Subcutaneous abdominal adipose tissue (tissue), 5 donors: ENCODE data around the gene ANXA1.

Source experiments
- H3K27ac ChIP-seq: one replicate; pipeline ENCODE4 v1.7.0; 2013; ENCODE audit warnings: low read depth, mild to moderate bottlenecking, inconsistent platforms, low read length, moderate library complexity
- H3K27me3 ChIP-seq, 5 donors: one replicate each; pipeline ENCODE4 v1.7.0; 2013; ENCODE audit warnings: low read length in 5 of 5, inconsistent platforms in 1 of 5; ENCODE audit not compliant: control insufficient read depth in 5 of 5, insufficient read depth in 4 of 5
- H3K36me3 ChIP-seq, 5 donors: one replicate each; pipeline ENCODE4 v1.7.0; 2013; ENCODE audit warnings: low read length in 5 of 5; ENCODE audit not compliant: control insufficient read depth in 5 of 5, insufficient read depth in 5 of 5
- H3K4me1 ChIP-seq, 5 donors: one replicate each; pipeline ENCODE4 v1.7.0; 2013; ENCODE audit warnings: low read length in 5 of 5, mild to moderate bottlenecking in 3 of 5, moderate library complexity in 1 of 5; ENCODE audit not compliant: control insufficient read depth in 5 of 5, insufficient read depth in 5 of 5
- H3K4me3 ChIP-seq, 5 donors: one replicate each; pipeline ENCODE4 v1.7.0; 2013; ENCODE audit warnings: low read length in 5 of 5, low read depth in 1 of 5
- H3K9ac ChIP-seq, 5 donors: one replicate each; pipeline ENCODE4 v1.7.0; 2013; ENCODE audit warnings: low read length in 5 of 5, mild to moderate bottlenecking in 4 of 5, moderate library complexity in 3 of 5
- H3K9me3 ChIP-seq, 5 donors: one replicate each; pipeline ENCODE4 v1.7.0; 2013; ENCODE audit warnings: low read length in 5 of 5; ENCODE audit not compliant: control insufficient read depth in 5 of 5
- donor health status: healthy.
- donor health status: healthy.
- donor health status: healthy.
- donor health status: healthy.
- donor health status: healthy.

ANXA1 gene

GRCh38 chr9:73199886-73200285 lies 48.2 kb downstream of the ANXA1 start:
- Histone ChIP-seq H3K9me3 (no peaks in the 10 kb centered on the region), H3K36me3 (no peaks in the 10 kb centered on the region), H3K27ac (no peak overlapping the region), H3K27me3 (no peaks in the 10 kb centered on the region), H3K9ac (no peak overlapping the region), H3K4me1 (peaks cover 0 to 4% (median 0%) of the 10 kb centered on the region in 5 donors), H3K4me3 (no peak overlapping the region)

DNA sequence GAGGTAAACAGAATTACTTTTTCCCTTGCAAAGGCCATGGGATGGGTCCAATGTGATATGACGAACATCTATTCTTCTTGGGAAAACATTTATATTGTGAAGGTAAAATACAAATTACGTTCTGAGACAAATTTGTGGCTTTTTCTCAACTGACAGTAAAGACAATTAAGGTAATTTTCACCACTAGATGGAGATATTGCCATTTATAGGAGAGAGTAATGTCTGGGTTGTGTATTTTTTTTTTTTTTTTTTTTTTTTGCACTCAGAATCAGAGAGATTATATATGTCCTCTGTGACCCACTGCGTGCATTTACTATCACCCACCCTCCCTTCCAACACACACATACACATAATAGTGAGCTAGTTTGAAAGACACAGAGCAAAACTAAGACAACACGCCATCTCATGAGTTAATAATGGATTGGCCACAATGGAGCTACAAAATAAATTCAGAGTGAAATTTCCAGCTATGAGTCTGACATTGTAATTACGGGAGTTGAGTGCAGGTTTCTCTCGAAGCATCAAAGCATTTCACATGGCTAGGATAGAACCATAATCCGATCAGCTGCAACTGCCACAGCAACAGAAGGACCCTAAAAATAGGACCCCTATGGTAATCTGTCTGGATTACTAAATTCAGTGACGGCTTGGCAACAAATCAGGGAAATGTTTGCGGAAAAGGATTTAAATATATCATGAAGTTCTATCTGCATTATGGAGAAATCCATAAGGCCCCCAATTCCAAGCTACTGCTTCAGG lies 49.2 kb downstream of the ANXA1 start:
- Histone ChIP-seq H3K36me3 (no peaks in the 10 kb centered on the region), H3K27me3 (no peaks in the 10 kb centered on the region), H3K4me3 (no peak overlapping the region), H3K4me1 (peaks cover 0 to 4% (median 0%) of the 10 kb centered on the region in 5 donors), H3K27ac (no peak overlapping the region), H3K9ac (no peak overlapping the region), H3K9me3 (no peaks in the 10 kb centered on the region)

- Histone ChIP-seq H3K4me3 (no peak overlapping the region), H3K4me1 (peaks cover 0 to 4% (median 0%) of the 10 kb centered on the region in 5 donors), H3K9ac (no peak overlapping the region), H3K27ac (no peak overlapping the region), H3K36me3 (no peaks in the 10 kb centered on the region), H3K9me3 (no peaks in the 10 kb centered on the region), H3K27me3 (no peaks in the 10 kb centered on the region)
Observed at GRCh38 chr9:73202980-73203379, 51.3 kb downstream of the ANXA1 start.

- Histone ChIP-seq H3K9ac (no peak overlapping the region), H3K4me3 (no peak overlapping the region), H3K36me3 (no peaks in the 10 kb centered on the region), H3K27ac (no peak overlapping the region), H3K4me1 (peaks cover 0 to 4% (median 0%) of the 10 kb centered on the region in 5 donors), H3K27me3 (no peaks in the 10 kb centered on the region), H3K9me3 (no peaks in the 10 kb centered on the region)
Observed at GRCh38 chr9:73204936-73205335, 53.3 kb downstream of the ANXA1 start.

GRCh38 chr9:73206851-73207250 lies 55.2 kb downstream of the ANXA1 start:
- H3K9me3 ChIP-seq: no peaks in the 10 kb centered on the region
- H3K4me1 ChIP-seq: no peaks in the 10 kb centered on the region
- no peak overlapping the region for H3K4me3 ChIP-seq
- H3K36me3 ChIP-seq: no peaks in the 10 kb centered on the region
- no peak overlapping the region for H3K27ac ChIP-seq
- no peaks in the 10 kb centered on the region for H3K27me3 ChIP-seq
- no peak overlapping the region for H3K9ac ChIP-seq

GRCh38 chr9:73210886-73211666 lies 59.4 kb downstream of the ANXA1 start:
- H3K9ac ChIP-seq: no peak overlapping the region
- H3K4me3 ChIP-seq: no peak overlapping the region
- no peaks in the 10 kb centered on the region for H3K27me3 ChIP-seq
- H3K36me3 ChIP-seq: no peaks in the 10 kb centered on the region
- no peaks in the 10 kb centered on the region for H3K4me1 ChIP-seq
- H3K27ac ChIP-seq: no peak overlapping the region
- no peaks in the 10 kb centered on the region for H3K9me3 ChIP-seq

DNA sequence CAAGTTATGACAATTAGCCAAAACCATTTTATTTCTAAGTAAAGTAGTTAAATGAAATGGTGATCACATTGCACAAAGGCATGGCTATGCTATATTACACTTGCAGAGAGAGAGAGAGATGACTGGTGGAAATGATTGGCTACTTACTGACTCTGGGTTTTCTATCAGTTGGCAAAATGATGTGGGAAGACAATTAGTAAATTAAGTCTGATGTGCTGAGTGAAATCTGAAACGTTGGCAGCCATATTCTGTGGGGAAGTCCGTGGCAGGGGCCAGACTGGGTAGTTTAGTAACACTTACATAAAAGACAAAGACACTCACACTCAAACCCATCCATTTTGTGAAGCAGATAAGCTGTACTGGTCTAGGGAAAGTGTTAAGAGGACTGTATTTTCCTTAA lies 61.6 kb downstream of the ANXA1 start:
- peaks cover 0 to under 1% (median 0%) of the 10 kb centered on the region in 5 donors for H3K4me1 ChIP-seq
- H3K27ac ChIP-seq: no peak overlapping the region
- H3K9me3 ChIP-seq: no peaks in the 10 kb centered on the region
- no peak overlapping the region for H3K4me3 ChIP-seq
- H3K36me3 ChIP-seq: no peaks in the 10 kb centered on the region
- no peak overlapping the region for H3K9ac ChIP-seq
- H3K27me3 ChIP-seq: no peaks in the 10 kb centered on the region

DNA sequence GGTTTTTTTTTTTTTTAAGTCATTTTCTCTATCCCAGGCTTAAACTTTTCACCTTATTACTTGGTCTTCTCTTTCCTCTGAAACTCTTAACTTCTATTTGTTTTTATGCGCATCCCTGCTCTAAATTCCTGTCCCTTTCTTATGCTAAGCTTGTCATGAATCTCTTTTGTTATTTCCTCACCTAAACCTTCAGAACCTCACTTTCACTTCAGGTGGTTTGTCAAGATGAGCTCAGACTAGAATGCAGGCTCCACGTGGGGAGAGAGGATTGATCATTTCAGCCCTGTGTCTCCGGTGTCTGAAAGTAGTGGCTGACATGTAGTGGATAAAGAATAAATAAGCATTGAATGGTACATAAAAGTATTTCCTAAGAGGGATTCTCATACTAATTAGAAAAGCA lies 63.6 kb downstream of the ANXA1 start:
- no peaks in the 10 kb centered on the region for H3K36me3 ChIP-seq
- no peak overlapping the region for H3K9ac ChIP-seq
- H3K9me3 ChIP-seq: no peaks in the 10 kb centered on the region
- H3K27me3 ChIP-seq: no peaks in the 10 kb centered on the region
- H3K27ac ChIP-seq: no peak overlapping the region
- peaks cover 0 to 15% (median 0%) of the 10 kb centered on the region in 5 donors for H3K4me1 ChIP-seq
- H3K4me3 ChIP-seq: no peak overlapping the region

GRCh38 chr9:73216100-73216499 lies 64.4 kb downstream of the ANXA1 start:
- H3K36me3 ChIP-seq: no peaks in the 10 kb centered on the region
- peaks cover 0 to 17% (median 4%) of the 10 kb centered on the region in 5 donors for H3K4me1 ChIP-seq
- no peaks in the 10 kb centered on the region for H3K9me3 ChIP-seq
- H3K4me3 ChIP-seq: no peak overlapping the region
- no peak overlapping the region for H3K27ac ChIP-seq
- H3K9ac ChIP-seq: no peak overlapping the region
- no peaks in the 10 kb centered on the region for H3K27me3 ChIP-seq
